A673 (cell line): ENCODE results near the gene PPP1R14B. TPM values are rescaled to one million over a fixed set of nuclear protein-coding genes. Genes with fewer than 3 reads are reported as not detected.

Experiments used
- BruUV-seq: library from RNA; stranded (reverse); fragments of 400-500 nt; replicated peaks from 2 replicates; lab custom pipeline; 2021; lab: Mats Ljungman, UMichigan
- CTCF ChIA-PET: fragments of 300-600 bp; sonication (Branson Sonifier 250); formaldehyde crosslinking; loops from one replicate; lab custom pipeline; 2022; ENCODE audit warnings: antibody characterized with exemption; lab: Charles Lee
- POLR2A ChIA-PET: fragments of 300-600 bp; sonication (Branson Sonifier 250); formaldehyde crosslinking; loops from one replicate; lab custom pipeline; 2022; ENCODE audit warnings: antibody characterized with exemption; ENCODE audit not compliant: low non-redundant PET; lab: Charles Lee
- DNase-seq: peaks from one replicate; pipeline ENCODE4 v3.0.0-alpha.2; 2015; ENCODE audit warnings: low spot score
- H3K27ac ChIP-seq: fragments of 200-600 bp; sonication (generic); 2 replicates; pipeline ENCODE4 v1.5.1; 2016; ENCODE audit warnings: mixed run types, low read depth, mild to moderate bottlenecking, mixed read lengths, antibody characterized with exemption, low read length; ENCODE audit not compliant: poor library complexity, severe bottlenecking
- H3K27me3 ChIP-seq: fragments of 200-600 bp; sonication (generic); replicated peaks from 2 replicates; pipeline ENCODE4 v1.6.1; 2017; ENCODE audit warnings: mixed run types, low read depth, mild to moderate bottlenecking, mixed read lengths, antibody characterized with exemption, low read length; ENCODE audit not compliant: insufficient read depth, poor library complexity
- H3K36me3 ChIP-seq: fragments of 200-600 bp; sonication (generic); 2 replicates; pipeline ENCODE4 v1.6.1; 2016; ENCODE audit warnings: mixed run types, mild to moderate bottlenecking, mixed read lengths, antibody characterized with exemption, low read length; ENCODE audit not compliant: insufficient read depth, poor library complexity, severe bottlenecking
- H3K4me1 ChIP-seq: fragments of 200-600 bp; sonication (generic); 2 replicates; pipeline ENCODE4 v1.6.1; 2017; ENCODE audit warnings: mixed run types, mild to moderate bottlenecking, mixed read lengths, antibody characterized with exemption, low read length; ENCODE audit not compliant: insufficient read depth, poor library complexity, severe bottlenecking
- H3K4me3 ChIP-seq: fragments of 200-600 bp; sonication (generic); 2 replicates; pipeline ENCODE4 v1.5.1; 2016; ENCODE audit warnings: low read depth, mixed run types, mild to moderate bottlenecking, mixed read lengths, low read length; ENCODE audit not compliant: poor library complexity, severe bottlenecking
- H3K9me3 ChIP-seq: fragments of 200-600 bp; sonication (generic); 2 replicates; pipeline ENCODE4 v1.6.1; 2016; ENCODE audit warnings: mixed run types, low read depth, mild to moderate bottlenecking, mixed read lengths, antibody characterized with exemption, low read length; ENCODE audit not compliant: poor library complexity, severe bottlenecking
- CTCF ChIP-seq: fragments of 300-800, 200-600 bp; sonication (generic); conservative IDR thresholded peaks from 2 replicates; pipeline ENCODE4 v1.5.1; 2017; ENCODE audit warnings: low read depth, mild to moderate bottlenecking, antibody characterized with exemption, low read length, moderate library complexity, mixed read lengths
- EZH2 ChIP-seq: fragments of 200-600 bp; sonication (generic); IDR thresholded peaks from 2 replicates; pipeline ENCODE4 v1.6.1; 2017; ENCODE audit warnings: borderline replicate concordance, low read depth, mild to moderate bottlenecking, mixed read lengths, antibody characterized with exemption, low read length; ENCODE audit not compliant: poor library complexity, severe bottlenecking
- intact Hi-C: fragments of 100-400 bp; cut with micrococcal nuclease; formaldehyde crosslinking; loops from one replicate; pipeline ENCODE4 v1.10.0; 2022; ENCODE audit not compliant: unreplicated experiment
- total RNA-seq: library from RNA; stranded (reverse); gene quantifications from 2 replicates; pipeline ENCODE4 v1.2.3, GENCODE V29; 2021

PPP1R14B gene
- total RNA-seq, 1 experiment from 2014 or later: 378 TPM

GRCh38 chr11:64235437-64236161, 11.1 kb downstream of the PPP1R14B start:
- ChIA-PET POLR2A (no interaction called here), CTCF (interaction anchor here (0.5 kb wide), 1 partner anchor 31 kb away, joined by 3 read pairs; no protein-coding TSS in a partner anchor)
- H3K27me3 ChIP-seq: no peaks in the 10 kb centered on the region
- H3K36me3 ChIP-seq: peaks cover 16% of the 10 kb centered on the region
- intact Hi-C loops: no loop called here
- no TSS peak for BruUV-seq
- no peak overlapping the region for H3K27ac ChIP-seq
- H3K4me3 ChIP-seq: peak overlapping the region; percentile 60
- no peaks in the 10 kb centered on the region for H3K9me3 ChIP-seq
- H3K4me1 ChIP-seq: peaks cover 11% of the 10 kb centered on the region
- DNase-seq: no peak
- TF ChIP-seq CTCF: no peak
- no peak for TF ChIP-seq EZH2

GRCh38 chr11:64234647-64235379, 11.9 kb downstream of the PPP1R14B start:
- no TSS peak for BruUV-seq
- ChIA-PET POLR2A (no interaction called here), CTCF (no interaction called here)
- H3K9me3 ChIP-seq: no peaks in the 10 kb centered on the region
- peaks cover 16% of the 10 kb centered on the region for H3K36me3 ChIP-seq
- no peaks in the 10 kb centered on the region for H3K27me3 ChIP-seq
- peak overlapping the region; percentile 70 for H3K27ac ChIP-seq
- peak; percentile 64 for DNase-seq
- H3K4me3 ChIP-seq: peak overlapping the region; percentile 60
- H3K4me1 ChIP-seq: peaks cover 13% of the 10 kb centered on the region
- TF ChIP-seq CTCF (no peak), EZH2 (no peak)
- intact Hi-C loops: no loop called here

- no TSS peak for BruUV-seq
- Histone ChIP-seq H3K9me3 (no peaks in the 10 kb centered on the region), H3K4me3 (peak within 1 kb of the TSS; percentile 65), H3K36me3 (peaks cover 16% of the 10 kb centered on the region), H3K27ac (peak within 1 kb of the TSS; percentile 70), H3K4me1 (peaks cover 18% of the 10 kb centered on the region), H3K27me3 (no peaks in the 10 kb centered on the region)
- intact Hi-C loops: no loop called here
- CTCF ChIA-PET: no interaction called here
- peak; percentile 72 for DNase-seq
- POLR2A ChIA-PET: no interaction called here
- TF ChIP-seq CTCF (no peak), EZH2 (no peak)
These were observed 12.7 kb downstream of the PPP1R14B start, which contains the start of gene VEGFB for GRCh38 chr11:64233913-64234586. Gene VEGFB (plus strand): TSS chr11:64234584. CDS start chr11:64234834, 250 bp downstream.
